Psoas muscle (tissue), 8 donors: Measurements from ENCODE around the gene CP. TPM values are rescaled to one million over a fixed set of nuclear protein-coding genes. Genes with fewer than 3 reads are reported as not detected.

Source experiments
- ATAC-seq, 4 donors: fragments of 200-7000 bp; cut with Tn5 transposase; one replicate each; pipeline ENCODE4 v1.9.1; 2020; ENCODE audit warnings: moderate library complexity in 3 of 4, mild to moderate bottlenecking in 2 of 4
- DNase-seq, 2 donors: peaks; one replicate each; pipeline ENCODE4 v3.0.0-alpha.2; 2020
- H3K27ac ChIP-seq: fragments of 200-600 bp; one replicate; pipeline ENCODE4 v1.8.0; 2022
- H3K27me3 ChIP-seq, 3 donors: fragments of 200-600 bp in 1 of 3; one replicate each; pipeline versions ENCODE4 v1.6.1 to v1.8.0; 2013 to 2022; ENCODE audit warnings: low read length in 2 of 3, mild to moderate bottlenecking in 2 of 3, moderate library complexity in 1 of 3; ENCODE audit not compliant: insufficient read depth in 3 of 3
- H3K36me3 ChIP-seq, 2 donors: fragments of 200-600 bp in 1 of 2; one replicate each; pipeline versions ENCODE4 v1.6.1 to v1.8.0; 2013 to 2022; ENCODE audit warnings: low read depth in 1 of 2, mild to moderate bottlenecking in 1 of 2, moderate library complexity in 1 of 2; ENCODE audit not compliant: insufficient read depth in 1 of 2
- H3K4me1 ChIP-seq: fragments of 200-600 bp; one replicate; pipeline ENCODE4 v1.8.0; 2022
- H3K4me3 ChIP-seq: fragments of 200-600 bp; one replicate; pipeline ENCODE4 v1.8.0; 2022; ENCODE audit warnings: mild to moderate bottlenecking
- H3K9me3 ChIP-seq: fragments of 200-600 bp; one replicate; pipeline ENCODE4 v1.8.0; 2022
- CTCF ChIP-seq: fragments of 200-600 bp; IDR thresholded peaks from one replicate; pipeline ENCODE4 v1.8.0; 2022; ENCODE audit warnings: antibody characterized with exemption
- WGBS, 3 donors: extraction: QIAGEN DNeasy Blood & Tissue Kit; methylation state at CpG; one replicate each; pipeline versions ENCODE4 v1.1.6 to v1.1.7; 2013; 5-methylcytosine and 5-hydroxymethylcytosine counted together
- intact Hi-C, 2 donors: fragments of 100-400 bp; cut with DNase I; formaldehyde crosslinking; loops; one replicate each; pipeline versions ENCODE4 v1.11.0 to v1.14.2; 2022
- long read RNA-seq, 2 donors: library from polyadenylated mRNA; unstranded; transcript quantifications; one replicate each; pipeline ENCODE4 v2.0.0, GENCODE V29; 2021
- polyA plus RNA-seq, 3 donors: library from polyadenylated mRNA; stranded (reverse); fragments of 200-250 nt; gene quantifications; one replicate each; pipeline ENCODE4 v1.2.3, GENCODE V29; 2013
- total RNA-seq, 4 donors: library from RNA; stranded (reverse); fragmentation: NEBNext Ultra II Directional in 2 of 4; extraction: Animal tissue kit (Norgen Biotek cat#: 25700) in 2 of 4; gene quantifications; one replicate each; pipeline versions ENCODE4 v1.2.1 to v1.2.4, GENCODE V29; 2021 to 2023
- donor health status: healthy with polysubstance abuse.
- donor health status: DM: no; HTN: no; CAD: no; lungs with moderate emphysema.
- donor health status: Bipolar disorder and iron deficiency.
- donor health status: healthy.
- donor health status: DM: yes; HTN: yes; CAD: no.
- donor health status: DM: no; HTN: no; CAD: no.
- donor health status: DM: no; HTN: no; CAD: no.
- donor health status: DM: yes; HTN: yes; CAD: no.

CP gene
- total RNA-seq: 1 to 10 TPM; 1.0 to 3.5 (median 1.8) TPM
- polyA plus RNA-seq: 1 to 10 TPM in 2 of 3 donors, under 1 TPM in 1; 0.23 to 2.3 (median 2.2) TPM
- long read RNA-seq, donor 1: 0 reads
- long read RNA-seq, donor 2: 0 reads

DNA sequence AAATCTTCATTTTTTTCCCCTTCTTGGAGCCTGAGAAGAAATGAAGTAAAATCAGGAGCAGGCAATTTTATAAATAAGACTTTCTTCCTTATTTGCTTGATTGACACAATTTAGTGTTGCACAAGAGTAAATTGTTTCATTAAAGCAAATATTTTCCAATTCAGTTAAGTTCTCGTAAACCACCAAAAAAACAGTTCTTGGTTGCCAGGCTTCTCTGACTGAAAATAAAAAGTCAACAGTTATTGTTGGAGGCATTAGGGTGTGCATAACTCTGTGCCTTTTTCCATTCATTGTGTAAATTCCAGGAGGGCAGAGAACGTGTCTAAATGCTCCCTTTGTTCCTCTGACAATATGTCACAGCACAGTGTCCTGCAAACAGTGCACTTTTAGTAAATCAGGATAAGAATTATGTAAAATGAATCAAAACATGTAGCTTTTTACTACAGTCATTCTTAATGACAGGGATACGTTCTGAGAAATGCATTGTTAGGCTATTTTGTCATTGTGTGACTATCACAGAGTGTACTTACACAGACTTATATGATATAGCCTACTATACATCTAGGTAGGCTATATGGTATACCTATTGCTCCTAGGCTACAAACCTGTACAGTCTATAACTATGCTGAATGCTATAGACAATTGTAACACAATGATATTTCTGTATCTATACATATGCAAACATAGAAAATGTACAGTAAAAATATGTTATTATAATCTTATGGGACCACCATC lies at the start of gene CP:
TSS of gene CP (minus strand) at position 47 of the 735 bp plus-strand sequence. CDS start at position 10, 37 bp downstream.
- Histone ChIP-seq H3K27ac (no peak within 1 kb of the TSS), H3K9me3 (no peaks in the 10 kb centered on the region), H3K4me3 (peak within 1 kb of the TSS; percentile 1), H3K4me1 (peaks cover 4% of the 10 kb centered on the region), H3K36me3 (no peaks in the 10 kb centered on the region), H3K27me3 (no peaks in the 10 kb centered on the region)
- ATAC-seq (no peak), DNase-seq (no peak)
- WGBS, 3 donors: 51 to 57% (median 54%) methylated on average over 3 of the region's 3 CpGs
- intact Hi-C loops: loop anchor here in 1 of 2 donors (2.0 kb wide), 1 partner anchor 17 kb away; no protein-coding TSS in a partner anchor
- TF ChIP-seq CTCF: no peak

GRCh38 chr3:149270180-149270579 lies 48.6 kb upstream of the CP start:
- intact Hi-C loops: loop anchor here (5.0 to 10.0 kb wide), 3 partner anchors 313 to 408 kb away; partner anchors contain the start of gene CPA3 (in 1 of the 2)
- H3K4me3 ChIP-seq: no peak overlapping the region
- H3K27me3 ChIP-seq: no peaks in the 10 kb centered on the region
- no peaks in the 10 kb centered on the region for H3K9me3 ChIP-seq
- H3K4me1 ChIP-seq: peaks cover 3% of the 10 kb centered on the region
- no peaks in the 10 kb centered on the region for H3K36me3 ChIP-seq
- no peak for TF ChIP-seq CTCF
- no peak for DNase-seq
- WGBS, 3 donors: 55 to 64% (median 57%) methylated on average over 2 of the region's 2 CpGs
- no peak overlapping the region for H3K27ac ChIP-seq
- no peak for ATAC-seq

- DNase-seq: no peak
- no peak overlapping the region for H3K4me3 ChIP-seq
- intact Hi-C loops: loop anchor here (5.0 to 10.0 kb wide), 3 partner anchors 312 to 407 kb away; partner anchors contain the start of gene CPA3 (in 1 of the 2)
- H3K36me3 ChIP-seq: no peaks in the 10 kb centered on the region
- no peak for ATAC-seq
- peaks cover 3% of the 10 kb centered on the region for H3K4me1 ChIP-seq
- no peaks in the 10 kb centered on the region for H3K9me3 ChIP-seq
- TF ChIP-seq CTCF: no peak
- no peaks in the 10 kb centered on the region for H3K27me3 ChIP-seq
- no peak overlapping the region for H3K27ac ChIP-seq
- WGBS, 3 donors: 95% methylated on average over 7 of the region's 7 CpGs
Measured at GRCh38 chr3:149269687-149270086, 48.1 kb upstream of the CP start.

GRCh38 chr3:149267565-149267964 lies 45.9 kb upstream of the CP start:
- no peaks in the 10 kb centered on the region for H3K36me3 ChIP-seq
- WGBS, 3 donors: 84 to 91% (median 86%) methylated on average over 6 of the region's 6 CpGs
- intact Hi-C loops: no loop called here
- no peaks in the 10 kb centered on the region for H3K9me3 ChIP-seq
- H3K4me1 ChIP-seq: no peaks in the 10 kb centered on the region
- no peak overlapping the region for H3K27ac ChIP-seq
- DNase-seq (no peak), ATAC-seq (no peak)
- TF ChIP-seq CTCF: no peak
- no peak overlapping the region for H3K4me3 ChIP-seq
- H3K27me3 ChIP-seq: no peaks in the 10 kb centered on the region
